ENCODE results near the gene NDST4.
"Not testable (repeated sequence)": the region's sequence is repeated elsewhere in the genome, so short reads cannot be mapped to it uniquely, and the experiment has no call there.

NDST4 gene

DNA sequence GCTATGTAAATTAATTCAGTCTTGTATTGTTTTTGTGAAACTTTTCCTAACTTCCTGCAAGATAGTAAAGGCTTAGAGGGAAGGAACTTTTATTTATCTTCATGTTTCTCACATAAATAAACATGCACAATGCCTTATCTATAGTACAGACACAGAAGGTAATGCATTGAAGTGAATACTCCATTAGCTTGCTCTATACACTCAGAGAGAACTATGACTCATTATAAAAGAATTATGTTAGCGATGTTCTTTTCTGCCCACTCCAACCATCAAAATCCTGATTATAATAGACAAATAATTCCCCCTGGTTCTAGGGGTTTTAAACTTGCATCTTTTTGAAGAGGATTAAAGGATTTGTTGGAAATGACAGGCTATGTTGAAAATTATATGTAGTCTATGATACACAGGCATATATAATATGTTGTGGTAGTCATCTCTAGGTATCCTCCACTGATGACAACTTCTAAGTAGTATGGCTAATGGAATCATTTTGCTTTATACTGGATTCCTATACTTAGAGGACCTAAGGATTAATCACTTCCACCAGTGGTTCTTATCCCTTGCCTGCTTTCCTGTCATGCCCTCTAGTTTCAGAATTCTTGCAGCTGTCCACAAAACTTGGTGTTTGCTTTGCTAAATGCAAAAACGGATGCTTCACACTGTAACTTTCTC, 115.7 kb downstream of the NDST4 start:
- Mint-ChIP-seq H3K27me3 (ENCODE audit: low read depth, poor library complexity) (no peaks in the 10 kb centered on the region), H3K4me3 (no peak overlapping the region), H3K4me1 (peaks cover 8% of the 10 kb centered on the region), H3K9me3 (no peaks in the 10 kb centered on the region), H3K36me3 (ENCODE audit: low read depth) (no peaks in the 10 kb centered on the region), H3K27ac (no peak overlapping the region)
- TF ChIP-seq, protein P1, sequence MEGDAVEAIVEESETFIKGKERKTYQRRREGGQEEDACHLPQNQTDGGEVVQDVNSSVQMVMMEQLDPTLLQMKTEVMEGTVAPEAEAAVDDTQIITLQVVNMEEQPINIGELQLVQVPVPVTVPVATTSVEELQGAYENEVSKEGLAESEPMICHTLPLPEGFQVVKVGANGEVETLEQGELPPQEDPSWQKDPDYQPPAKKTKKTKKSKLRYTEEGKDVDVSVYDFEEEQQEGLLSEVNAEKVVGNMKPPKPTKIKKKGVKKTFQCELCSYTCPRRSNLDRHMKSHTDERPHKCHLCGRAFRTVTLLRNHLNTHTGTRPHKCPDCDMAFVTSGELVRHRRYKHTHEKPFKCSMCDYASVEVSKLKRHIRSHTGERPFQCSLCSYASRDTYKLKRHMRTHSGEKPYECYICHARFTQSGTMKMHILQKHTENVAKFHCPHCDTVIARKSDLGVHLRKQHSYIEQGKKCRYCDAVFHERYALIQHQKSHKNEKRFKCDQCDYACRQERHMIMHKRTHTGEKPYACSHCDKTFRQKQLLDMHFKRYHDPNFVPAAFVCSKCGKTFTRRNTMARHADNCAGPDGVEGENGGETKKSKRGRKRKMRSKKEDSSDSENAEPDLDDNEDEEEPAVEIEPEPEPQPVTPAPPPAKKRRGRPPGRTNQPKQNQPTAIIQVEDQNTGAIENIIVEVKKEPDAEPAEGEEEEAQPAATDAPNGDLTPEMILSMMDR (IDR thresholded peaks at IDR 0.05) = no peak
- DNase-seq = no peak

DNA sequence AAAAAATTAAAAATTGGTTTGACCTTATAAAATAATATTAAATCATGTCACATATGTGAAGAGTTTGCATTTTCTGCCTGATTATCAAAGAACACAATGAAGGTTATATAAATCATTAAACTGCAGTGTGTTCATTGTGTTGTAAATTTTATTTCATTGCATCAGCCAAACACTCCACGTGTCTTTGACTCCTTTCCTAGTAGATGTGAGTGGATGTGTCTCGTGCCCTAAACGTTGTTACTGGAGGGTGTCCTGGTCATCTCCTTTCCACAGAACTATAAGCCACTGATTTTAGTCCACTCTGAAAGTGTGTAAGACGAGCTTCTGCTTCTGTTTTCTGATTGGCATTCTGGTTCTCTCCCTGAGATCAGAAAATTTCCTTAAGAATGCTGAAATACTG, 127.3 kb downstream of the NDST4 start:
- H3K9me3 Mint-ChIP-seq = no peaks in the 10 kb centered on the region
- H3K4me1 Mint-ChIP-seq = no peaks in the 10 kb centered on the region
- TF ChIP-seq, protein P1 (IDR thresholded peaks at IDR 0.05) = no peak
- no peak overlapping the region for H3K27ac Mint-ChIP-seq
- no peaks in the 10 kb centered on the region for H3K36me3 Mint-ChIP-seq (ENCODE audit: low read depth)
- H3K27me3 Mint-ChIP-seq (ENCODE audit: low read depth, poor library complexity) = no peaks in the 10 kb centered on the region
- H3K4me3 Mint-ChIP-seq = no peak overlapping the region
- no peak for DNase-seq

DNA sequence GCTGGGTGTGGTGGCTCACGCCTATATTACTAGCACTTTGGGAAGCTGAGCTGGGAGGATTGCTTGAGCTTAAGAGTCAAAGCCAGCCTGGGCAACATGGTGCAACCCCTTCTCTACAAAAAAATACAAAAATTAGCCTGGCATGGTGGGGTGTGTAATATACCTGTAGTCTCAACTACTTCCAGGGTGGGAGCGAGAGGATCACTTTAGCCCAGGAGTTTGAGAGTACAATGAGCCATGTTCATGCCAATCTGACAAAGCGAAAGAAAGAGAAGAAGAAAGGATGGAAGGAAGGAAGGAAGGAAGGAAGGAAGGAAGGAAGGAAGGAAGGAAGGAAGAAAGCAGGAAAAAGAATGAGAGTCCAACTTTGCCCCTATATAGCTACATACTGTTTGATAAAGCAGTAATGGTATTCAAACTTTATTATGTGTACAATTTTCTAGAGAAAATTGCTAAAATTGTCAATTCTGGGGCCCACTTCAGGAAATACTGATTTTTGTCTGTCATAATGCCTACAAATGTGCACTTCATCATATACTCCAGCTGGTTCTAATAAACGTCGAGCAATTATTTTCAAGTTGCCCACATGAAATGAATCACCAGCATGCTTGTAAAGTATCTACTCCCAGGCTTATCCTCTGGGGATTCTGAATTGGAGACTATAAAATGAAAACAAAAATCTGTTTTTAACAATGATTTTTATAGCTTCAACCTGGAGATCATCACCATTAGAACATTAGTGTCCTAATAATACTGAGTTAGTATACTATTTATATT, 132.3 kb downstream of the NDST4 start:
- H3K36me3 Mint-ChIP-seq (ENCODE audit: low read depth) = no peaks in the 10 kb centered on the region
- TF ChIP-seq, protein P1 (IDR thresholded peaks at IDR 0.05) = no peak
- DNase-seq = no peak
- H3K4me3 Mint-ChIP-seq = no peak overlapping the region
- no peak overlapping the region for H3K27ac Mint-ChIP-seq
- no peaks in the 10 kb centered on the region for H3K4me1 Mint-ChIP-seq
- H3K9me3 Mint-ChIP-seq = no peaks in the 10 kb centered on the region
- no peaks in the 10 kb centered on the region for H3K27me3 Mint-ChIP-seq (ENCODE audit: low read depth, poor library complexity)

DNA sequence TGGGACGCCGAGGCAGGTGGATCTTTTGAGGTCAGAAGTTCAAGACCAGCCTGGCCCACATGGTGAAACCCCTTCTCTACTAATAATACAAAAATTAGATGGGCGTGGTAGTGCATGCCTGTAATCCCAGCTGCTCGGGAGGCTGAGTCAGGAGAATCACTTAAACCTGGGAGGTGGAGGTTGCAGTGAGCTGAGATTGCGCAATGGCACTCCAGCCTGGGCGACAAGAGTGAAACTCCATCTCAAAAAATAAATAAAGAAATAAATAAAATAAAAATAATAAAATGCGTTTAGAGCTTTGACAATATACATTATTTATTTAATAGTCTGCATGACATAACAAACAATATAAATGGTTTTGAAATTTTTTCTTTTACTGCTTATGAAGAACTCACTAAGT, 133.0 kb downstream of the NDST4 start:
- not testable (repeated sequence) for H3K4me1 Mint-ChIP-seq; H3K36me3 Mint-ChIP-seq (ENCODE audit: low read depth); H3K4me3 Mint-ChIP-seq; H3K27me3 Mint-ChIP-seq (ENCODE audit: low read depth, poor library complexity); H3K27ac Mint-ChIP-seq; DNase-seq; H3K9me3 Mint-ChIP-seq

DNA sequence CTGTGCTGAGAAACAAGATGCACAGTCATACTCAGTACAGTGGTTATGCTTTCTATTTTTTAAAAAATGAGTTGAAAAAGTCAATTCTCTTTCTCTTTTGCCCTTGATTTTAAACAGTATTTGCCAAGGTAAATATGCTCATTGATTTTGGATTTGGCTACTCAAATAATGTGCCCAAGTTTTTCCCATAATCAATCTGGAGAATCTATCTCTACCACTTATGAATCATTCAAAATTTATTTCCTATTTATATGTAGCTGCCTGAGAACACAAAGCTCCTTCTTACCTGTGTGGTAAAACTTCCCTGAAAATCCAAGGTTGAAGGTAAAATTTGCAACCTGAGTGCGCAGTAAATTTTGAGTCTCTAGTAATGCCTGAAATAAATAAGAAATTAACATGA, 136.5 kb downstream of the NDST4 start:
- Mint-ChIP-seq H3K36me3 (ENCODE audit: low read depth) (no peaks in the 10 kb centered on the region), H3K27me3 (ENCODE audit: low read depth, poor library complexity) (no peaks in the 10 kb centered on the region), H3K4me3 (no peak overlapping the region), H3K9me3 (no peaks in the 10 kb centered on the region), H3K4me1 (no peaks in the 10 kb centered on the region), H3K27ac (no peak overlapping the region)
- TF ChIP-seq, protein P1 (IDR thresholded peaks at IDR 0.05) = no peak
- no peak for DNase-seq

DNA sequence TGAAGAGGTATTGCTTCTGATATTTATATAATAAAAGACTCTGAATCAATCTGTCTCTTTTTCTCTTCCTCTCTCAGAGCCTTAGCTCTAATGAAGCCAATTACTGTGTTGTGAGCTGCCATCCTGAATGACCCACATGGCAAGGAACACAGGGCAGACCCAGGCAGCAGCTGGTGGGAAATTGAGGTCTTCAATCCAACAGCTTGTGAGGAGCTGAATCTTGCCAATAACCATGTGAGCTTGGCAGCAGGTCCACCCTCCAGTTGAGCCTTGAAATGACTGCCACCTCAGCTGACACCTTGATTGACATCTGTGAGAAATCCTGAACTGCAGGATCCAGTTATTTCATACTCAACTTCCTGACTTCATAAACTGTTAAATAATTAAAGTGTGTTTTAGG, 149.4 kb downstream of the NDST4 start:
- Mint-ChIP-seq H3K4me3 (no peak overlapping the region), H3K4me1 (no peaks in the 10 kb centered on the region), H3K27me3 (ENCODE audit: low read depth, poor library complexity) (no peaks in the 10 kb centered on the region), H3K36me3 (ENCODE audit: low read depth) (no peaks in the 10 kb centered on the region), H3K9me3 (no peaks in the 10 kb centered on the region), H3K27ac (no peak overlapping the region)
- TF ChIP-seq, protein P1 (IDR thresholded peaks at IDR 0.05) = no peak
- no peak for DNase-seq

Measured in nephron progenitor cell (in vitro differentiated cells).